Muscle of arm (tissue), 12 donors: ENCODE measurements around the gene SEPTIN8. TPM values are rescaled to one million over a fixed set of nuclear protein-coding genes. Genes with fewer than 3 reads are reported as not detected.
"Not testable (repeated sequence)": the region's sequence is repeated elsewhere in the genome, so short reads cannot be mapped to it uniquely, and the experiment has no call there.

ENCODE experiments used
- DNase-seq: peaks from one replicate; pipeline ENCODE4 v3.0.0-alpha.2; 2013
- polyA plus RNA-seq, 12 donors: library from polyadenylated mRNA; unstranded; fragments of 120-200 nt; gene quantifications; one replicate each; pipeline ENCODE4 v1.2.1, GENCODE V29; 2013; ENCODE audit not compliant: insufficient read length in 12 of 12

Gene SEPTIN8
- polyA plus RNA-seq, 12 donors: 33.8 to 65.4 (median 44.1) TPM; not detected in 1

- DNase-seq: no peak
Measured at GRCh38 chr5:132814503-132815294, 37.7 kb upstream of the SEPTIN8 start.

GRCh38 chr5:132813599-132814502, 36.8 kb upstream of the SEPTIN8 start:
- DNase-seq: no peak

DNA sequence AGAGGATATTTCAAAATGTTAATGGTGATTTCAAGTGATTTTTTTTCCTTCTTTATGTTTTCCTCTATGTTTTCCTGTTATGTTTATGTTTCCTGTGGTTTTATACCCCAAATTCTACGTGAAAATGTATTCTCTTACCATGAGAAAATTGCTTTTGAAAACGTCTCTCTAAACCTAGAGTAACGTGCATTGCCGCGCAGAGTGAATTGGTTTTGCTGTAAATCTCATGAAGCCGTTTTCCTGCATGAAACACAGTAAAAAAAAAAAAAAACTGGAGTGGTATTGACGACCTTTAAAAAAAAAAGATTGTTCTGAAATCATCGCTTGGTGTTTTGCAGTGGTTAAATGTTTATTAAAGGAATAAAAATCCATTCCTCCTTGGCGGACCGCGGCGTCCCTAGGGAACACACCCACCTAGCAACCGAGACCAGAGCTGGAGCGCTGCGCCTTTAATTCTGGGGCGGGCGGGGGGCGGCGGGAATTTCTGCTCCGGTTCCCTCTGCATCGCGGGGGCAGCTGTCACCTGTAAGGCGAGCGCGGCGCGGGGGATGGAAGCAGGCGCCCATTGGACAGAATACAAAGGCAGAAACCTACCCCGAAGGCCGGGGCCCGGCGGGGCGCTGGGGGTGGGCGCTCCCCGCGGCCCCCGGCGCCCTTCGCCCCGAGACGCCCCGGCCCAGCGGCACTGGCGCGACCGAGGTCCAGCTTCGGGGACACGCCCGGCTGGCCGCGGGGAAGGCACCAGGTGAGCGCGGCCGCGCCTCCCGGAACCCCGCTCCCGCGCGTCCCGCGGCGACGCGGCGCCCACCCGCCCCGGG, 36.0 kb upstream of the SEPTIN8 start, which contains the start of gene SOWAHA:
SOWAHA (plus strand) TSS at position 522 of the 818 bp plus-strand sequence. CDS start 320 bp downstream, outside the sequence.
- no peak for DNase-seq

GRCh38 chr5:132812123-132812765, 35.2 kb upstream of the SEPTIN8 start:
- DNase-seq: no peak

DNA sequence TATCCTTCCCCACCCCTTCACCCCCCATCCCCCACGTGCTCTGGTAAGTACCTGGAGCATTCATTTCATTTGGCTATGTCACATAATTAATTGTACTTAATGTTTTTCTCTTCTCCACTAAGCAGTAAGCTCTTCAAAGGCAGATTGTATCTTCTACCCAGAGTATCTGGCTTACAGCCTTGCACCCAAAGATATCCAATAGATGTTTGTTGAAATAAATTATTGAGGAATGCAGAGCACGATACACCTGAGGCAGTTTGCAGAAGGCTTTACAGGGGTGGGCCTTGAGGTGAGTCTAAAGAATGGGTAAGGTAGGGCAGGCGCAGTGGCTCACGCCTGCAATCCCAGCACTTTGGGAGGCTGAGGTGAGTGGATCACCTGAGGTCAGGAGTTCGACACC, 33.6 kb upstream of the SEPTIN8 start:
- DNase-seq: no peak

DNA sequence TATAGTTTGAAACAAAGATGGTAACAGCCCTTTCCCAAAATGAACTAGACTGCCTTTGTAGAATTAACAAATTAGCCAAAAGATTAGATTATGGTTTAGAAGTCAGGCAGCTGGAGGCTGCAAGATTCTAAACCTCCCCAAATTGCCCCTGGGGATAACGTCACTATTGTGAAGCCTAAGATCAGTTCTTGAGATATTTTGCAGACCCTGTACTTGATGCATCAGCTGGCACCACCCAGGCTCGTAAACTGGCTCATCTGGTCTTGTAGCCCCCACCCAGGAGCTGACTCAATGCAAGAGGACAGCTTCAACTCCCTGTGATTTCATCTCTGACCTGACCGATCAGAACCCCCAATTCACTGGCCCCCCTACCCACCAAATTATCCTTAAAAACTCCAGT, 31.8 kb upstream of the SEPTIN8 start:
- DNase-seq: no peak

DNA sequence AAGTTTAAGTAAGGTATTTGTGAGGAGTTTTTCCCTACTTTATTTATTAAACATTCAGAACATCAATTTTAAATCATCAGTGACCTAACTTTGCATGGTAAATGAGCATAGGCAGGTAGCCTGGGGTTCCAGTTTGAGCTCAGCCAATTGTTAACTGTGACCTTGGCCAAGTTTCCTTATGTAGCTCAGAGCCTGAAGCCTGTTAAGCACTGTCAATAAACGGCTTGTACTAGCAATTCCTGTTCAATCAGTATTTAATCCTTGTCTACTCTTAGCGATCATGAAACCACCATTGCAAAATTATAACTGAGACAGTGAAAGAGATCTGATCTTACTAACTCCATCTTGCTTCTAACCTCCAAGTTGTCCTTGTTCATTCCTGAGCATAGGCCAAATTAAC, 31.4 kb upstream of the SEPTIN8 start:
- no peak for DNase-seq

- no peak for DNase-seq
Measured at GRCh38 chr5:132807163-132807838, 30.3 kb upstream of the SEPTIN8 start.

GRCh38 chr5:132806804-132807162, 29.7 kb upstream of the SEPTIN8 start:
- not testable (repeated sequence) for DNase-seq

- DNase-seq: not testable (repeated sequence)
Measured at GRCh38 chr5:132805872-132806271, 28.8 kb upstream of the SEPTIN8 start.

DNA sequence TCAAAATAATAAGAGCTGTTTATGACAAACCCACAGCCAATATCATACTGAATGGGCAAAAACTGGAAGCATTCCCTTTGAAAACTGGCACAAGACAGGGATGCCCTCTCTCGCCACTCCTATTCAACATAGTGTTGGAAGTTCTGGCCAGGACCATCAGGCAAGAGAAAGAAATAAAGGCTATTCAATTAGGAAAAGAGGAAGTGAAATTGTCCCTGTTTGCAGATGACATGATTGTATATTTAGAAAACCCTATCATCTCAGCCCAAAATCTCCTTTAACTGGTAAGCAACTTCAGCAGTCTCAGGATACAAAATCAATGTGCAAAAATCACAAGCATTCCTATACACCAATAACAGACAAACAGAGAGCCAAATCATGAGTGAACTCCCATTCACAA, 27.2 kb upstream of the SEPTIN8 start:
- not testable (repeated sequence) for DNase-seq

GRCh38 chr5:132802685-132803066, 25.6 kb upstream of the SEPTIN8 start:
- not testable (repeated sequence) for DNase-seq

DNA sequence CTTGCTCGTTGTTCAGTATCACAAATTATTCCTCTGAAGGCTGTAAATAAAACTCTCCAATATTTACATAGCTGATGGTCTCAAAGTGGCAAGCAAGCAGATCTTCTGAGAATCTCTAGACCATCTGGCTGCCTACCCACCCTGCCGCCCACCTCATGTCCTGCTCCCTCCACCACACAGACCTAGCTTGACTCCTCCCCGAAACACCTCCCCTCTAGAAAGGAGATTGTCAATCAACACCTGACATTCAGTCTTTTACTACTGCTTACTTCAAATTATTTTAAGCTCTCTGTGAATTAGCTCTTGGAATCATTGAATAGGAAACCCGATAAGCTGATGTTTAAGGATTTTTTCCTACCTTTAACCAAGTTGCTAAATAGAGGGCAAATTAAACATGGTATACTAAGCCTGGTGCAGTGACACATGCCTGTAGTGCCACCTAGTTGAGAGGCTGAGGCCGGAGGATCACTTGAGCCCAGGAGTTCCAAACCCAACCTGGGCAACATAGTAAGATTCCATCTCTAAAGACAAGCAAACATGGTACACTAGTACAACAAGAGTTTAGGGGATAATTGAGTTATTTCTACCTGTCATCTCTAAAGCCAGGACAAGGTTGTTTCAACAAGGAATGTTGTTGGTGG, 25.1 kb upstream of the SEPTIN8 start:
- DNase-seq: no peak

- DNase-seq: no peak
Measured at GRCh38 chr5:132800545-132800944, 23.5 kb upstream of the SEPTIN8 start.

DNA sequence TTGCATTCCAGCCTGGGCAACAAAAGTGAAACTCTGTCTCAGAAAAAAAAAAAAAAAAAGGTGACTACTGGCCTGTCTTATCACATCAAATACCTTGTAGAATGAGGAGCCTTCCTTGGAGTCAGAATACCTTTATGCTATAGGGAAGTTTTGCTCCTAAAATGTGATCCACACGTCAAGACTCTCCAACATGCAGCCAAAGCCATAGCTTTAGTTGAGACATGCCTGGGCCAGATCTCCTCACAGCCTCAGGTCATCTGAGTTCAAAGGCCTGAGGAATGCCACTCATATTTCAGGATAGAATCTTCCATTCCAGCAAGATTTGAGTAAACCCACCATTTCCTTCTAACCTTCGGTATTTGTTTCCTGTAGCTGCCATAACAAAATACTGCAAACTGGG, 22.4 kb upstream of the SEPTIN8 start:
- no peak for DNase-seq

- DNase-seq: no peak
Measured at GRCh38 chr5:132797651-132798050, 20.6 kb upstream of the SEPTIN8 start.

- no peak for DNase-seq
Measured at GRCh38 chr5:132791026-132791425, 14.0 kb upstream of the SEPTIN8 start.

- DNase-seq: no peak
Measured at GRCh38 chr5:132790201-132790865, 13.3 kb upstream of the SEPTIN8 start.

- DNase-seq: no peak
Measured at GRCh38 chr5:132788990-132789886, 12.2 kb upstream of the SEPTIN8 start.
